Prostate gland (tissue), 2 donors: Measurements from ENCODE around the gene ITK. TPM values are rescaled to one million over a fixed set of nuclear protein-coding genes. Genes with fewer than 3 reads are reported as not detected.

Experiments used
- DNase-seq: peaks from one replicate; pipeline ENCODE4 v3.0.0-alpha.2; 2019; ENCODE audit warnings: low spot score
- H3K27ac ChIP-seq, 2 donors: fragments of 200-600 bp; sonication (generic); 2 replicates each; pipeline ENCODE4 v1.5.1; 2017 to 2019
- H3K27me3 ChIP-seq: fragments of 200-600 bp; sonication (generic); replicated peaks from 2 replicates; pipeline ENCODE4 v1.5.1; 2019; ENCODE audit not compliant: insufficient read depth
- H3K36me3 ChIP-seq, 2 donors: fragments of 200-600 bp; sonication (generic); 1 replicate in 1 of 2; 2 replicates in 1 of 2; pipeline versions ENCODE4 v1.5.1 to v1.8.1; 2017 to 2019
- H3K4me1 ChIP-seq: fragments of 200-600 bp; sonication (generic); replicated peaks from 2 replicates; pipeline ENCODE4 v1.5.1; 2019
- H3K4me3 ChIP-seq, 2 donors: fragments of 200-600 bp; sonication (generic); 2 replicates each; pipeline ENCODE4 v1.5.1; 2017 to 2019
- H3K9me3 ChIP-seq: fragments of 200-600 bp; sonication (generic); 2 replicates; pipeline ENCODE4 v1.5.1; 2017
- POLR2A ChIP-seq: fragments of 450-650 bp; IDR thresholded peaks from one replicate; pipeline ENCODE4 v1.6.1; 2016; ENCODE audit warnings: antibody characterized with exemption, mild to moderate bottlenecking
- POLR2AphosphoS5 ChIP-seq: sonication (generic); formaldehyde crosslinking; IDR thresholded peaks from one replicate; pipeline ENCODE4 v1.6.1; 2017; ENCODE audit warnings: antibody characterized with exemption
- WGBS: methylation state at CpG from one replicate; pipeline ENCODE4 v1.1.5; 2018; 5-methylcytosine and 5-hydroxymethylcytosine counted together
- intact Hi-C: fragments of 100-400 bp; cut with DNase I; formaldehyde crosslinking; loops from one replicate; pipeline ENCODE4 v1.14.2; 2022
- total RNA-seq, 2 donors: library from RNA; depleted of rRNA; stranded (reverse); fragments of >200 nt; gene quantifications; one replicate each; pipeline ENCODE4 v1.1.0, GENCODE V29; 2016
- TF ChIP-seq, protein P1 (sequence below), 4 experiments: fragments of 200-600 bp in 2 of 4; fragments of 450-650 bp in 2 of 4; sonication (generic) in 2 of 4; IDR thresholded peaks; 1 replicate in 3 of 4; 2 replicates in 1 of 4; pipeline ENCODE4 v1.5.1; 2016 to 2019; ENCODE audit warnings: antibody characterized with exemption in 4 of 4, mild to moderate bottlenecking in 2 of 4, moderate library complexity in 2 of 4

ITK gene
- total RNA-seq, 2 donors from 2014 or later = 2.2 to 5.6 TPM

DNA sequence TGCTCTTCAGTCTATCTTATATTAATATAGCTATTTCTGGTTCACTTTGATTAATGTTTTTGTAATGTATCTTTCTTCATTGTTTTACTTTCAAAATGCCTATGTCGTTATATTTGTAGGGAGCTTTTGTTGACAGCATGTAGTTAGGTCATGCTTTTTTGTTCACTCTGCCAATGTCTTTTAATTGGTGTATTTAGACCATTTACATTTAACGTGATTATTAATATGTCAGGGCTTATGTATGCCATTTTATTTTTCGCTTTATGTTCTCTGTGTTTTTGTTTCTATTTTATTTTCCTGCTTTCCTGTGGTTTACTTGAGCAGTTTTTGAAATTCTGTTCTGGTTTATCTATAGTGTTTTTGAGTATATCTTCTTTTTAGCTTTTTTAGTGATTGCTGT lies 25.3 kb upstream of the ITK start:
- Histone ChIP-seq H3K9me3 (no peaks in the 10 kb centered on the region), H3K4me1 (no peaks in the 10 kb centered on the region), H3K27me3 (no peaks in the 10 kb centered on the region), H3K36me3 (no peaks in the 10 kb centered on the region), H3K27ac (no peak overlapping the region), H3K4me3 (no peak overlapping the region)
- no peak for DNase-seq
- TF ChIP-seq POLR2A (no peak), POLR2AphosphoS5 (no peak)
- TF ChIP-seq, protein P1, sequence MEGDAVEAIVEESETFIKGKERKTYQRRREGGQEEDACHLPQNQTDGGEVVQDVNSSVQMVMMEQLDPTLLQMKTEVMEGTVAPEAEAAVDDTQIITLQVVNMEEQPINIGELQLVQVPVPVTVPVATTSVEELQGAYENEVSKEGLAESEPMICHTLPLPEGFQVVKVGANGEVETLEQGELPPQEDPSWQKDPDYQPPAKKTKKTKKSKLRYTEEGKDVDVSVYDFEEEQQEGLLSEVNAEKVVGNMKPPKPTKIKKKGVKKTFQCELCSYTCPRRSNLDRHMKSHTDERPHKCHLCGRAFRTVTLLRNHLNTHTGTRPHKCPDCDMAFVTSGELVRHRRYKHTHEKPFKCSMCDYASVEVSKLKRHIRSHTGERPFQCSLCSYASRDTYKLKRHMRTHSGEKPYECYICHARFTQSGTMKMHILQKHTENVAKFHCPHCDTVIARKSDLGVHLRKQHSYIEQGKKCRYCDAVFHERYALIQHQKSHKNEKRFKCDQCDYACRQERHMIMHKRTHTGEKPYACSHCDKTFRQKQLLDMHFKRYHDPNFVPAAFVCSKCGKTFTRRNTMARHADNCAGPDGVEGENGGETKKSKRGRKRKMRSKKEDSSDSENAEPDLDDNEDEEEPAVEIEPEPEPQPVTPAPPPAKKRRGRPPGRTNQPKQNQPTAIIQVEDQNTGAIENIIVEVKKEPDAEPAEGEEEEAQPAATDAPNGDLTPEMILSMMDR (IDR thresholded peaks at IDR 0.05) = no peak
- intact Hi-C loops = no loop called here
- WGBS = 77% methylated on average over 3 of the region's 3 CpGs

DNA sequence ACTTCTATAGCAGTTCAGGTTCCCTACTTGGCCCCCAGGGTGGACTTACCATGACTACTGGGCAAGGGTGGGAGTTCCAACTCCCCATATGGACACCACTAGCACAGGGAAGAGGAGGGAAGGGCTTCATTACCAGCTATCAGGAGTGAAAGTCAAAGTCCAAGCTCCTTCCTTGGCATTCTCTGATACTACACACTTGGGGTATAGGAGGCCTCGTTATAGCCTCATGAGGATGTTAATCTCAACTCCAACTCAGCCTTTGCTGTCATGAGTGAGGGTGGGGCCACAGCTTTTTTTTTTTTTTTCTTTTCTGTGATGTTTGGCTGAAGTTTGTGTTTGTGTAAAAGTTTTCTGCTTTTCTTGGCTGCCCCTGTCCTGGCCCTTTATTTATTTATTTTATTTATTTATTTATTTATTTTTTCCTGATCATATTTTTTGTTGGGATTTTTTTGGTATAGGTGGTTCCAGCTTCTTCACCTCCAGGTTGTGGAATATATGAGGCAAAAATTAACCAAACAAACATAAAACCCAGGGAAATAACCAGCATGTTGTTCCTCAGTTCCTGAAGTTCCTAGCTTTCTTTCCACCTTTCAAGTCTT lies 23.2 kb upstream of the ITK start:
- no peaks in the 10 kb centered on the region for H3K36me3 ChIP-seq
- no peaks in the 10 kb centered on the region for H3K9me3 ChIP-seq
- TF ChIP-seq, protein P1 (IDR thresholded peaks at IDR 0.05) = no peak
- no peak for TF ChIP-seq POLR2A
- TF ChIP-seq POLR2AphosphoS5 = no peak
- no peak overlapping the region for H3K27ac ChIP-seq
- intact Hi-C loops = no loop called here
- no peak for DNase-seq
- H3K4me3 ChIP-seq = no peak overlapping the region
- WGBS = 96% methylated on average over 1 of the region's 1 CpG
- no peaks in the 10 kb centered on the region for H3K27me3 ChIP-seq
- H3K4me1 ChIP-seq = no peaks in the 10 kb centered on the region

DNA sequence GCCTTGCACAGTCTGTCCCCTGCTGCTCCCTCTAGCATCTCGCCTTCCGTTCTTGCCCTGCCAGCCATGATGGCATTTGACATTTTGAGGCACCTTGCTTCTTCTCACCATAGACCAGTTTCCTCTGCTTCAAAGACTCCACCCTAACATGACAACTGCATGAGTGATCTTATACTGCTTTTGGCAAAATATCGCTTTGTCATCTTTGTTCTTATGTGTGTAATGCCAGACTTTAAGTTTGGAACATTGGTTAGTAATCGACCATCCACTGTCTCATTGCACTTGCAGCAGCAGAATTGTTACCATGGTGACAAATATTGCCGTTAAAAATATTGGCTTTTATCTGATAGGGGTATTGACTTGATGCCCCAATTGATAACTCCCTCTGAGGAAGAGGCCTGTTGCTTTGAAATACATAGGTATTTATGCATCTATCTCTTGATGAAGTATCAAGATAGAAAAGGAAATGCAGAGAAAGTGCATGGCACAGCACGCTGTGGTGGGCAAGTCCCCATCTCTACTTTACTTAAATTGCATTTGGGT lies 21.4 kb upstream of the ITK start:
- TF ChIP-seq, protein P1 (IDR thresholded peaks at IDR 0.05) = no peak
- TF ChIP-seq POLR2AphosphoS5 (no peak), POLR2A (no peak)
- H3K9me3 ChIP-seq = no peaks in the 10 kb centered on the region
- WGBS = 71% methylated on average over 6 of the region's 6 CpGs
- no peak overlapping the region for H3K27ac ChIP-seq
- DNase-seq = no peak
- H3K36me3 ChIP-seq = no peaks in the 10 kb centered on the region
- intact Hi-C loops = no loop called here
- H3K4me3 ChIP-seq = no peak overlapping the region
- no peaks in the 10 kb centered on the region for H3K4me1 ChIP-seq
- no peaks in the 10 kb centered on the region for H3K27me3 ChIP-seq

DNA sequence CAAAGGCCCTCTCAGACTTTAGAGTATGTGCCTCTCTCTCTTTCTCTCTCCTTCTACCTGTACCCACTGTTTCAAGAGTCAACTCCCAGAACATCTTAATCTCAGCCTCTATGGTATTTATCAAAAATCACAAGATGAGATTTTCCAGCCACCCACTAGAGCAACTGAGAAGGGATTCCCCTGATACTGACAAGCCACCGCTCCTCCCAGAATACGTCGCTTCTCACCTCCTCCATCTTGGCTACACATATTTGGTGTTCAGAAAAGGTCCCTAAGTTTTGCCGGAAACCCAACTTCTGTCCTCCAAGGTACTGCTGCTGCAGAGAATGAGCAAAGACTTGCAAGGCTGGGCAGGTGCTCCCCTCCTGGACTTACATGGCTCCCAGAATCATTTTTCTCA lies 20.6 kb upstream of the ITK start:
- DNase-seq = no peak
- TF ChIP-seq, protein P1 (IDR thresholded peaks at IDR 0.05) = no peak
- TF ChIP-seq POLR2A (no peak), POLR2AphosphoS5 (no peak)
- 91% methylated on average over 4 of the region's 4 CpGs for WGBS
- no peaks in the 10 kb centered on the region for H3K36me3 ChIP-seq
- H3K9me3 ChIP-seq = no peaks in the 10 kb centered on the region
- H3K4me3 ChIP-seq = no peak overlapping the region
- no peak overlapping the region for H3K27ac ChIP-seq
- no peaks in the 10 kb centered on the region for H3K27me3 ChIP-seq
- H3K4me1 ChIP-seq = no peaks in the 10 kb centered on the region
- intact Hi-C loops = no loop called here

DNA sequence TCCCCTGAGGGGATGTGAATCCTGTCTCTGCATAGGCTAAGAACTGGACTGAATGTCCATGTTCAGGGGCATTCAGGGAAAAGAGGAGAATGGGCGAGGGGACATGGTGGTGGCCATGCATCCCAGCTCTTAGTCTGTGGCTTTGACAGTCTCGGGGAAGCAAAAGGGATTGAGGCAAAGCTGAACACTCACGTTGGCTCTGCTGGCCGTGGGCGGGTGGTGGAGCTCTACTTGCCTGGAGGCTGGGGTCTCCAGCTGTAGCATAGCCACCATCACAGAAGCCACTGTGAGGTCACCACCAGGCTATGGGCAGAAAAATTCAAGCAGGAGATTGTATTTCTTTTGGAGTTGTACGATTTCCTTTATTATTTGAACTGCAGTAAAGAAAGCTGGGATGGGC lies 18.6 kb upstream of the ITK start:
- H3K27ac ChIP-seq = no peak overlapping the region
- DNase-seq = no peak
- H3K27me3 ChIP-seq = no peaks in the 10 kb centered on the region
- TF ChIP-seq POLR2AphosphoS5 (no peak), POLR2A (no peak)
- TF ChIP-seq, protein P1 (IDR thresholded peaks at IDR 0.05) = no peak
- no peaks in the 10 kb centered on the region for H3K4me1 ChIP-seq
- no peak overlapping the region for H3K4me3 ChIP-seq
- WGBS = 87% methylated on average over 6 of the region's 6 CpGs
- intact Hi-C loops = no loop called here
- H3K36me3 ChIP-seq = no peaks in the 10 kb centered on the region
- H3K9me3 ChIP-seq = no peaks in the 10 kb centered on the region
